GM18507 (cell line): ENCODE results near the gene BAZ1B.
"Not testable (repeated sequence)": the region's sequence is repeated elsewhere in the genome, so short reads cannot be mapped to it uniquely, and the experiment has no call there.

Experiments
- DNase-seq: peaks from one replicate; pipeline ENCODE4 v3.0.0; 2011; ENCODE audit warnings: low read depth; ENCODE audit not compliant: insufficient read length; ENCODE audit errors: extremely low spot score
- FAIRE-seq: peaks from 2 replicates; lab custom pipeline; 2011; peaks lifted over from hg19 to GRCh38; lab: Jason Lieb, UNC

BAZ1B gene

DNA sequence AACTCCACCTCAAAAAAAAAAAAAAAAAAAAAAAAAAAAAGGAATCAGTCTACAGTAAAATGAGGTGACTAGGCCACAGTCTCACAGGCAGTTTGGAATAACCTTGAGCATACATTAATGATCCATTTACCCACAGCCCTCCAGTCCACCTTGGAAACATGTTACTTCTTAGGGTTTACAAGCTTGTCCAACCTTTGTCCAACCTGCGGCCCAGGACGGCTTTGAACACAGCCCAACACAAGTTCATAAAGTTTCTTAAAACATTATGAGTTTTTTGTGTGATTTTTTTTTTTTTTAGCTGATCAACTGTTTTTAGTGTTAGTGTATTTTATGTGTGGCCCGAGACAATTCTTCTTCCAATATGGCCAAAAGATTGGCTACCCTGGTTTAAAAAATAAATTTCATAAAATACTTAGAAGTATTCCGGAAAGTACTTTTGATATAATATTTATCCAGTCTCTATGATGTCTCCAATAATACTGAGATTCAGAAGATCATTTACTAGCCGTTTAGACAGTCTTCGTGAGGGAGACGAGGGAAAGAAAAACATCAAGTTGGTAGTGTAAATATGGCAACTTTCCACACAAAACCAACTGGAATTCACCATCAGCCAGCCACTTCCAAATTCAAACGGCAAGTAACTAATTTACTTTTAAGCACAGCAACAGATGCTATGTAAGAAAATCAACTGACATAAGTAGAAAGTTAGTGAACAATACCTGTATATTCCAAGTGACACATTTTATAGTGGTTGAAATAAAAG, 9.9 kb downstream of the BAZ1B start:
- DNase-seq (no peak), FAIRE-seq (no peak)

DNA sequence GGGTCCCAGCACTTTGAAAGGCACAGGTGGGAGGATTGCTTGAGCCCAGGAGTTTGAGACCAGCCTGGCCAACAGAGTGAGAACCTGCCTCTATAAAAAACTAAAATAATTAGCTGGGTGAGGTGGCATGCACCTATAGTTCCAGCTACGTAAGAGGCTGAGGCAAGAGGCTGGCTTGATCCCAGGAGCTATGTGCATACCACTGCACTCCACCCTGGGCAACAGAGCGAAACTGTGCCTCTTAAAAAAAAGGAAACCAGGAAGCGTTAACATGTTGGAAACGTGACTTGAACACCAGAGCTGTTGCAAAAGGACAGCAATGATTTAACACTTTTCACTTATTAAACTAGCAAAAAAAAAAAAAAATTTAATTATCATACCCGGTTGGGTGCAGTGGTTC, 12.6 kb downstream of the BAZ1B start:
- DNase-seq, result no peak
- FAIRE-seq, result no peak

DNA sequence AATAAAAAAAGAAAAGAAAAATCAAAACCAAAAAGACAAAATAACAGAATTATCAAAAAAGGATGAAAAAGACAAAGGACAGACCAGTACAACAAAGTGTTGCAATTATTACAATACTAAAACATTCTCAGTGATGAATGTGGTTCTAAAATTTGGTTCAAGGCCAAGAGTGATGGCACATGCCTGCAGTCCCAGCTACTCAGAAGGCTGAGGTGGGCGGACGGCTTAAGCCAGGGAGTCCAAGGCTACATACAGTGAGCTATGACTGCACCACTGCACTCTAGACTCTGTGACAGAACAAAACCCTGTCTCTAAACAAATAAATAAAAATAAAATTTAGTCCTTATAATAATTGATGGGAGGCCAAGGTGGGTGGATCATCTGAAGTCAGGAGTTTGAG, 14.5 kb downstream of the BAZ1B start:
- FAIRE-seq (no peak), DNase-seq (no peak)

DNA sequence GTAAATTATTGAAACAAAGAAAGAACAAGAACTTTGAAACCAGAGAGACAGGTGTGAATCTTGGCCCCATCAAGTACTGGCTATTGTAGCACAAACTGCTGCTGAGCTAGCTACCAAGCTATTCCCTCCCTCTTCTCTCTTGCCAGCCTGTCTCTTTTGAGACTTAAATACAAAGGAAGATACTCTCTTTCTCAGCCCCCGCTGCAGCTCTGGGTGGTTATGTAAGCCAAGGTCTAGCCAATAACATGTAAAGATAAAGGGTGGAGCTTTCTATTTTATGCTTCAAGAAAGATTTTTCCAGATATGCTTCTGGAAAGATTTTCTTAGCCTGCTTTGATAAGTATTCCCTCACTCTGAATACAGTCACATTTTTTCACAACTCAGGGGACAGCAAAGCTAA, 17.2 kb downstream of the BAZ1B start:
- FAIRE-seq, result no peak
- DNase-seq, result no peak

DNA sequence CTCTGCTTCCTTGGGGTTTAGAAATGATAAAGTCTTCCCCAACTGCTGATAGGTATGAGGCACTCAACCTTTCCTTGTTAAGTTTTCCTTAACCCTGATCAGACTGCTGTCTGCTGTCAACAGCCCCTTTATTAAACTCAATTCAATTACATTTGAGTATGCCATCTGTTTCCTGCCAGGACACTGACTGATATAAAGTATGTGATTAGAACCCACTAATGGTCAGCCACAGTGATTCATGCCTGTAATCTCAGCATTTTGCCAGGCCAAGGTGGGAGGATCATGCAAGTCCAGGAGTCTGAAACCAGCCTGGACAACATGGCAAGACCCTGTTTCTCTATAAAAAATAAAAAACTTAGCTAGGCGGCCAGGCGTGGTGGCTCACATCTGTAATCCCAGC, 18.1 kb downstream of the BAZ1B start:
- DNase-seq (no peak), FAIRE-seq (no peak)

DNA sequence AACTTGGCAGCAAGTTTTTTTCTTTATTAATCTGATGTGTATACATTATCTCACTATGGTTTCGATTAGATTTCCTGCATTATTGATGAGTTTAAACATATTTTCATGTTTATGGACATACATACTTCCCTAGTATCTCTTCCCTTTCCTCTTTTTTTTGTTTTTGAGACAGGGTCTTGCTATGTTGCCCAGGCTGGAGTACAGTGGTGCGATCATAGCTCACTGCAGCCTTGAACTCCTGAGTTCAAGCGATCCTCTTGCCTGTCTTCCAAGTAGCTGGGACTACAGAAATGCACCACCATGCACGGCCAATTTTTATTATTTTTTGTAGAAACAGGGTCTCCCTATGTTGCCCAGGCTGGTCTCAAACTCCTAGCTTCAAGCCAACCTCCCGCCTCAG, 18.9 kb downstream of the BAZ1B start:
- FAIRE-seq (no peak), DNase-seq (no peak)

- DNase-seq, result no peak
- FAIRE-seq, result no peak
These were observed 25.5 kb downstream of the BAZ1B start for GRCh38 chr7:73496626-73497025.

- FAIRE-seq, DNase-seq: not testable (repeated sequence)
These were observed 26.6 kb downstream of the BAZ1B start for GRCh38 chr7:73495507-73495906.

DNA sequence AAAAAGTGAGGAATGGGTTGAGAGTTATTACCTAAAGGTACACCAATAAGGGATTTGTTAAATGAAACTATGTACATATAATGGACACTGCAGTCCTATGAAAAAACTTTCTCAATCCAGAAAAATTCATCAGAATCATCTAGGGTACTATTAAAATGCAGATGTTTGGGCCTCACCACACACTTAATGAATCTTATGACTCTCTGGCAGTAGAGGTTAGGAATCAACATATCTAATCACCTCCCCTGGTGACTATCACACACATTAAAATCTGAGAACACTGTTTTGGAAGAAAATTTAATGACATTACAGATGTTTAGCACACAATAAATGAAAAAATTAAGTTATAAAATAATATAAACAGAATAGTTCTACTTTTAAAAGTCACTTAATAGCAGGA, 32.1 kb downstream of the BAZ1B start:
- DNase-seq, result no peak
- no peak for FAIRE-seq

DNA sequence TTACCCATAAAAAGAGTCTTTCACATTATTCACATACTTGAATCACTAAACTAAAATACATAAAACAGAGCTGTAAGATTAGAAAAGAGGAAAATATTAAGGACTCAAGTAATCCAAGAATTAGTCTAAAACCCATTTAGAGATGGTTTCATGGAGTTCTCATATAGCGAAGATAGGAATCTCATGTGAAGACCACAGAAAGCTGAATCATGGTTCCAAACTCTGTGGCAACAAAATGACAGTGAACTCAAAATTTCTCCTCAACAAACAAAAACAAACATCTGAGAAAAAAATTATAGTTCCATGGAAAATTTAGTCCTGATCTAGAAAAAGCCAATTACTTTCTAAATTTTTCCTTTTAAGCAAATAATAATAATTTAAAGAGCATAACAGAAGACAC, 34.6 kb downstream of the BAZ1B start:
- FAIRE-seq (no peak), DNase-seq (no peak)

- no peak for DNase-seq
- no peak for FAIRE-seq
These were observed 38.9 kb downstream of the BAZ1B start for GRCh38 chr7:73483171-73483570.

GRCh38 chr7:73482746-73483145, 39.3 kb downstream of the BAZ1B start:
- DNase-seq (no peak), FAIRE-seq (no peak)

GRCh38 chr7:73481521-73481920, 40.6 kb downstream of the BAZ1B start:
- not testable (repeated sequence) for FAIRE-seq, DNase-seq

- no peak for FAIRE-seq
- no peak for DNase-seq
These were observed 43.5 kb downstream of the BAZ1B start for GRCh38 chr7:73478549-73478948.

DNA sequence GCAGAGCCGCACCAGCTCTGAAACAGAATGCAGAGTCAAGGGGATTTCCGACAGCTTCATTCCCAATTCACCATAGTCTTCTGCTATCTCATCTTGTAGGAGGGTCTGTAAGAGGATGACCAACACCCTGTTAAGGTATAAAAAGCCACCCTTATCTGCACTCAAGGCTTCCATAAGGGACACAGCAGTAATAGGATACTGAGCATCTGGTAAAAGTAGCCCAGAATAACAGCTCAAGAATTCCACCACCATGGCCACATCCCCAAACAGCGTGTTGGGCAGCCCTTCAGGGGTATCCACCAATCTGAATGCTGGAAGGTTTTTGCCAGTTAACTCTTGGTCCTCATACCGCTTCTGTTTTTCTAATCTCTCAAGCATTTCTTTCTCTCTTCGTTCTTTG, 44.7 kb downstream of the BAZ1B start:
- FAIRE-seq, result no peak
- no peak for DNase-seq

DNA sequence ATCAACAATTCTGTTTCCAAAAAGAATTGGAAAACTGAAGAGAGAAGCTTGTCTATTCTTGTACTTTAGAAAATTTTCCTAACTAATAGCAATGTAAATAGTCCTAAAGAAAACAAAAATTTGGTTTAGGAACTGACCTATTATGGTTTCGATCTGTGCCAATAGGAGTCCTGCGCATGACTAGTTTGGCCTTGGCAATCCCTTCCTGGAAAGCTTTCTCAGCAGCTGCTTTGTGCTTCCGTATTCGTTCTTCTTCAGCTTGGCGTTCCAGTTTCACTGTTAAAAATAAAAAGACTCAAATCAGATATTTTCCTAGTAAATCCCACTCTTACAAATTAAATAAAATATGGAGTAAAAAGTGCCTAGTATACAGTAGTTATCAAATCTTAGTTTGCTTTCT, 51.9 kb downstream of the BAZ1B start:
- FAIRE-seq, result no peak
- no peak for DNase-seq

DNA sequence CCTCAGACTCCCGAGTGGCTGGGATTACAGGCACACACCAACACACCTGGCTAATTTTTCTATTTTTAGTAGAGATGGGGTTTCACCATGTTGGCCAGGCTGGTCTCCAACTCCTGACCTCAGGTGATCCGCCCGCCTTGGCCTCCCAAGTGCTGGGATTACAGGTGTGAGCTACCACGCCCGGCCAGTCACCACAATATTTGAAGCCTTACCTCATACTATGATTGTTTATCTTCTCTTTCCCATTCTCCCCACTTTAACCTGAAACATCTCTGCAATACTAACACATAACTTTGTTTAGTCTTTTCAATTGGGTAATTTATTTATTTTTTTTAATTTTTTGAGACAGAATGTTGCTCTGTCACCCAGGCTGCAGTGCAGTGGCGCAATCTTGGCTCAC, 55.0 kb downstream of the BAZ1B start:
- not testable (repeated sequence) for FAIRE-seq, DNase-seq

DNA sequence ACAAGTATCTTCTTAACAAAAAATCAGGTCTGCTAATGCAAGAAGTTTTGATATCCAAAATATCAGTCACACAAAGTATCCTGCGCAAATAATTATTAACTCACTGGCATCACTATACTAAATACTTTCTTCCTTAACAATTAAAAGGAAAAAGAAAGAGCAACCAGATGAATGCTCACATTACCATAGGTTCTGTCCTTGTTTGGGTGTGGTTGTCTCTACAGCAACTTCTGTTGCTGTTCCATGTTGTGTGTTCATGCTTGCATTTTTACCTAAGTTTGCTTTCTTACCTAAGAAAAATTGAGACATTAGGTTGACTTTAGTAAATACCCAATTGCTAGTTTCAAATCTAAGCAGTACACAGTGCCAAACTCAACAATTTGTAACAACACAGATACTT, 56.0 kb downstream of the BAZ1B start:
- no peak for DNase-seq
- no peak for FAIRE-seq

DNA sequence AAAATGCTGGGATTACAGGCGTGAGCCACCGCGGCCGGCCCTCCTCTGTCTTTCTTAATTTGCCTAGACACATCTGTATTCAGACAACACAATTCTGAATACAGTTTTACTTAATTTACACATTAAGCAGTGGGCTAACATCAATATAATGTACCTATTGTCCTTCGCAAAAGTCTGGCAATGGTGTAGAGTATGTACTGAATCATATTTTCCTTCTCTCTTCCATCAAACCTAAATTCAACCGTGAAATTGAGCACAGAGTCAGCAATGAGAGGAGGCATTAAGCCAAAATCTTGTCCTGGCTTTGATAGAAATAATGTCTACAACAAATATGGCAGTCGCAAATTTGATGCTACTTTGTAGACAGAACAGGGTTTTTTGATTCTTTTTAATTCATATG, 58.1 kb downstream of the BAZ1B start:
- no peak for FAIRE-seq
- no peak for DNase-seq

GRCh38 chr7:73463260-73463659, 58.8 kb downstream of the BAZ1B start:
- no peak for FAIRE-seq
- no peak for DNase-seq

GRCh38 chr7:73461782-73462285, 60.3 kb downstream of the BAZ1B start:
- DNase-seq, result no peak
- FAIRE-seq, result no peak

GRCh38 chr7:73454424-73454823, 67.7 kb downstream of the BAZ1B start:
- DNase-seq (no peak), FAIRE-seq (no peak)
